GM12878 (cell line): ENCODE data around the gene MAP2K2. TPM values are rescaled to one million over a fixed set of nuclear protein-coding genes. Genes with fewer than 3 reads are reported as not detected.

Source experiments
- ATAC-seq: fragments of 200-7000 bp; cut with Tn5 transposase; 3 replicates; pipeline ENCODE4 v1.9.1; 2020; ENCODE audit warnings: mild to moderate bottlenecking, moderate library complexity
- BruUV-seq: library from RNA; stranded (reverse); fragments of 400-500 nt; replicated peaks from 2 replicates; lab custom pipeline; 2021; lab: Mats Ljungman, UMichigan
- CTCF ChIA-PET: fragments of 300-600 bp; sonication (Branson Sonifier 250); formaldehyde crosslinking; extraction: SDS; loops from one replicate; lab custom pipeline; 2021; ENCODE audit warnings: inconsistent platforms; lab: Yijun Ruan, JAX
- POLR2A ChIA-PET: fragments of 350-600 bp; formaldehyde crosslinking; extraction: SDS; loops from one replicate; lab custom pipeline; 2021; ENCODE audit warnings: inconsistent platforms; lab: Charles Lee
- RAD21 ChIA-PET: fragments of 300-600 bp; sonication (Branson Sonifier 250); formaldehyde crosslinking; loops from one replicate; lab custom pipeline; 2023; ENCODE audit warnings: antibody characterized with exemption; ENCODE audit not compliant: unreplicated experiment; lab: Charles Lee
- SMC1A ChIA-PET: fragments of 300-600 bp; sonication (Branson Sonifier 250); formaldehyde crosslinking; loops from one replicate; lab custom pipeline; 2023; ENCODE audit not compliant: unreplicated experiment, uncharacterized antibody; lab: Charles Lee
- DNase-seq: peaks from one replicate; pipeline ENCODE4 v3.0.0-alpha.2; 2011; ENCODE audit warnings: low read depth, low spot score
- FAIRE-seq: peaks from 3 replicates; lab custom pipeline; 2011; peaks lifted over from hg19 to GRCh38; lab: Jason Lieb, UNC
- H2AFZ ChIP-seq: 2 replicates; pipeline ENCODE4 v1.6.0; 2011; ENCODE audit warnings: low read depth, low read length, control low read depth; ENCODE audit not compliant: control insufficient read depth
- H3K27ac ChIP-seq: 2 replicates; pipeline ENCODE4 v1.5.1; 2011; ENCODE audit warnings: control low read depth; ENCODE audit not compliant: control insufficient read depth, insufficient read depth
- H3K27me3 ChIP-seq, 2 experiments: replicated peaks in 1 of 2; 2 replicates each; pipeline versions ENCODE4 v1.6.0 to v1.6.1; 2011; ENCODE audit warnings: low read length in 1 of 2; ENCODE audit not compliant: control insufficient read depth in 2 of 2, insufficient read depth in 2 of 2
- H3K36me3 ChIP-seq, 2 experiments: 2 replicates each; pipeline ENCODE4 v1.5.1; 2011; ENCODE audit warnings: low read length in 1 of 2; ENCODE audit not compliant: control insufficient read depth in 2 of 2, insufficient read depth in 2 of 2
- H3K4me1 ChIP-seq: 2 replicates; pipeline ENCODE4 v1.6.1; 2011; ENCODE audit warnings: mild to moderate bottlenecking, low read length, moderate library complexity, mixed read lengths; ENCODE audit not compliant: control insufficient read depth, insufficient read depth
- H3K4me2 ChIP-seq: 2 replicates; pipeline ENCODE4 v1.6.0; 2011; ENCODE audit warnings: control low read depth; ENCODE audit not compliant: control insufficient read depth, insufficient read depth
- H3K4me3 ChIP-seq: fragments of 200-600 bp; sonication (generic); 2 replicates; pipeline ENCODE4 v1.5.1; 2016
- H3K79me2 ChIP-seq: 2 replicates; pipeline ENCODE4 v1.6.0; 2011; ENCODE audit warnings: low read length; ENCODE audit not compliant: control insufficient read depth, insufficient read depth
- H3K9ac ChIP-seq: 2 replicates; pipeline ENCODE4 v1.8.0; 2011; ENCODE audit warnings: low read length, control low read depth, mixed read lengths; ENCODE audit not compliant: control insufficient read depth, insufficient read depth
- H3K9me3 ChIP-seq: replicated peaks from 3 replicates; pipeline ENCODE4 v1.5.1; 2011; ENCODE audit warnings: mild to moderate bottlenecking, low read length; ENCODE audit not compliant: control insufficient read depth, insufficient read depth
- H4K20me1 ChIP-seq: 2 replicates; pipeline ENCODE4 v1.6.0; 2011; ENCODE audit not compliant: control insufficient read depth, insufficient read depth
- BMI1 ChIP-seq: fragments of 450-650 bp; IDR thresholded peaks from 2 replicates; pipeline ENCODE4 v1.6.1; 2016; ENCODE audit warnings: mild to moderate bottlenecking, moderate library complexity, borderline replicate concordance
- FOXK2 ChIP-seq: fragments of 450-650 bp; IDR thresholded peaks from 2 replicates; pipeline ENCODE4 v1.6.1; 2017; ENCODE audit warnings: mild to moderate bottlenecking, moderate library complexity
- IRF4 ChIP-seq: IDR thresholded peaks from 2 replicates; pipeline ENCODE4 v1.6.1; 2011; ENCODE audit warnings: low read depth, low read length
- MEF2B ChIP-seq: fragments of 450-650 bp; IDR thresholded peaks from 2 replicates; pipeline ENCODE4 v1.6.1; 2018; ENCODE audit warnings: mild to moderate bottlenecking, moderate library complexity; ENCODE audit not compliant: partially characterized antibody, poor library complexity, severe bottlenecking
- MTA2 ChIP-seq: fragments of 450-650 bp; IDR thresholded peaks from 2 replicates; pipeline ENCODE4 v1.6.1; 2016; ENCODE audit warnings: low read depth, mild to moderate bottlenecking, moderate library complexity
- POLR2A ChIP-seq: IDR thresholded peaks from 2 replicates; pipeline ENCODE4 v1.6.1; 2011; ENCODE audit warnings: low read depth, mild to moderate bottlenecking, low read length
- SIN3A ChIP-seq: IDR thresholded peaks from 2 replicates; pipeline ENCODE4 v1.6.1; 2012; ENCODE audit warnings: low read depth, low read length, improper control_type of control experiment
- TCF7 ChIP-seq: IDR thresholded peaks from 2 replicates; pipeline ENCODE4 v1.6.1; 2014; ENCODE audit warnings: antibody characterized with exemption, borderline replicate concordance
- YY1 ChIP-seq: IDR thresholded peaks from 2 replicates; pipeline ENCODE4 v1.6.1; 2011; ENCODE audit warnings: low read depth, mild to moderate bottlenecking, low read length
- WGBS: methylation state at CpG from one replicate; pipeline ENCODE4 v1.1.6; 2016; ENCODE audit warnings: low lambda C conversion rate; ENCODE audit not compliant: insufficient replicate concordance, insufficient coverage; ENCODE audit errors: missing lambda C conversion rate; 5-methylcytosine and 5-hydroxymethylcytosine counted together
- in situ Hi-C: fragments of 300-500 bp; cut with MboI; formaldehyde crosslinking; loops from 9 replicates; pipeline ENCODE4 v1.14.3; 2018; ENCODE audit warnings: mixed read lengths
- intact Hi-C: fragments of 100-400 bp; cut with micrococcal nuclease; formaldehyde crosslinking; loops from one replicate; pipeline ENCODE4 v1.14.2; 2022; ENCODE audit not compliant: unreplicated experiment
- polyA plus RNA-seq, 11 experiments: library from polyadenylated mRNA; depleted of rRNA in 4 of 11; unstranded in 6 of 11; stranded (reverse) in 5 of 11; fragments of >200 nt; fragmentation: Nextera tagmentation in 4 of 11; fragmentation: Illumina TruSeq in 1 of 11; extraction: Ambion mirVana in 4 of 11; extraction: Trizol in 1 of 11; gene quantifications; 1 replicate in 1 of 11; 2 replicates in 10 of 11; pipeline versions ENCODE4 v1.2.1 to v1.2.3, GENCODE V29; 2011 to 2016; ENCODE audit warnings: inconsistent platforms in 2 of 11, missing spikeins in 2 of 11, low read depth in 1 of 11
- total RNA-seq, 4 experiments: library from RNA; depleted of rRNA in 3 of 4; stranded (reverse); fragments of >200 nt in 3 of 4; fragmentation: Illumina TruSeq in 1 of 4; extraction: Trizol in 1 of 4; gene quantifications; 2 replicates each; pipeline versions ENCODE4 v1.2.1 to v1.2.3, GENCODE V29; 2013 to 2021
- TF ChIP-seq, protein P1 (sequence below): fragments of 450-650 bp; IDR thresholded peaks from 2 replicates; pipeline ENCODE4 v1.6.1; 2017; ENCODE audit warnings: mild to moderate bottlenecking, moderate library complexity

The MAP2K2 gene
- total and polyA plus RNA-seq, 10 of the 15 experiments (the other 5 are each of a cell fraction or from before 2014, with no cell fraction given), result 1.00 to 210 (median 53.5) TPM

- H3K4me1 ChIP-seq, result no peaks in the 10 kb centered on the region
- no peak for DNase-seq
- no peaks in the 10 kb centered on the region; the same call in 2 of the 3 replicates for H3K9me3 ChIP-seq
- H3K27ac ChIP-seq, result no peak overlapping the region
- no peaks in the 10 kb centered on the region for H3K27me3 ChIP-seq
- H3K4me2 ChIP-seq, result no peak overlapping the region
- TF ChIP-seq SIN3A (no peak), POLR2A (peak; percentile 30; the same call in 1 of the 2 replicates)
- no peaks in the 10 kb centered on the region for H4K20me1 ChIP-seq
- in situ Hi-C loops (no loop called here), intact Hi-C loops (no loop called here)
- H3K9ac ChIP-seq, result no peak overlapping the region
- SMC1A ChIA-PET, result no interaction called here
- 89% methylated on average over 17 of the region's 31 CpGs for WGBS
- BruUV-seq, result no TSS peak
- no peak for FAIRE-seq
- POLR2A ChIA-PET, result interaction anchor here (0.6 to 1.2 kb wide), 3 partner anchors 13 to 37 kb away, joined by 3 to 4 read pairs (median 4); partner anchors contain the start of gene PIAS4
- CTCF ChIA-PET, result no interaction called here
- no peak for ATAC-seq
- H2AFZ ChIP-seq, result no peak overlapping the region
- RAD21 ChIA-PET, result no interaction called here
- peaks cover 2% of the 10 kb centered on the region for H3K79me2 ChIP-seq
- H3K36me3 ChIP-seq, result peaks cover 4 to 13% of the 10 kb centered on the region in 2 experiments; a peak in 3 of 4 replicates
- H3K4me3 ChIP-seq, result no peak overlapping the region
These were observed 79.8 kb downstream of the MAP2K2 start for GRCh38 chr19:4043966-4044715.

DNA sequence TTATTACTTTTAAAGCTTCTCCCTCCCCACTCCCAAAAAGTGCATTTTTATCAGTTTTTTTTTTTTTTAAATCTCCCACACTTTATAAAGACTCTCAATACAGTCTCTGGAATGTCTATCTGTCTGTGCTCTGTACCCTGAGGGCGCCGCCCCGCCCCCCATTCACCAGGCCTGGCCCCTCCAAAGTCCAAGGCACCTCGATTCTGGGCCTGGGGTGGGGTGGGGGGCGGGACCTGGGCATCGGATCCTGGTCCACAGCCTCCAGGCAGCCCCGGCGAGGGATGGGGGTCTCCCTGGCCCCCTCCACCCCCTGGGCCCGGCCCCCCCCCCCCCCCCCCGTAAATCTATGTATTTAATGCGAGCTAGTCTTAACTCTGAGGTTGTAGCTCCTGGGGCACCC lies 80.5 kb downstream of the MAP2K2 start:
- Histone ChIP-seq H3K4me1 (no peaks in the 10 kb centered on the region), H3K79me2 (peaks cover 2% of the 10 kb centered on the region; the same call in 1 of the 2 replicates), H3K27me3 (no peaks in the 10 kb centered on the region), H4K20me1 (no peaks in the 10 kb centered on the region), H2AFZ (no peak overlapping the region), H3K36me3 (peaks cover 4 to 13% of the 10 kb centered on the region in 2 experiments; a peak in 3 of 4 replicates), H3K4me2 (no peak overlapping the region), H3K27ac (no peak overlapping the region), H3K9ac (no peak overlapping the region), H3K4me3 (no peak overlapping the region), H3K9me3 (no peaks in the 10 kb centered on the region; the same call in 2 of the 3 replicates)
- ATAC-seq (no peak), FAIRE-seq (no peak), DNase-seq (no peak)
- POLR2A ChIA-PET, result interaction anchor here (0.6 kb wide), 1 partner anchor 14 kb away, joined by 4 read pairs; no protein-coding TSS in a partner anchor
- no TSS peak for BruUV-seq
- CTCF ChIA-PET, result interaction anchor here (0.6 kb wide), 1 partner anchor 988 kb away, joined by 4 read pairs; no protein-coding TSS in a partner anchor
- intact Hi-C loops (no loop called here), in situ Hi-C loops (no loop called here)
- RAD21 ChIA-PET, result no interaction called here
- 94% methylated on average over 5 of the region's 11 CpGs for WGBS
- SMC1A ChIA-PET, result no interaction called here
- TF ChIP-seq BMI1 (no peak), FOXK2 (no peak), MTA2 (no peak), TCF7 (no peak), MEF2B (no peak), IRF4 (no peak), YY1 (no peak)
- TF ChIP-seq, protein P1, sequence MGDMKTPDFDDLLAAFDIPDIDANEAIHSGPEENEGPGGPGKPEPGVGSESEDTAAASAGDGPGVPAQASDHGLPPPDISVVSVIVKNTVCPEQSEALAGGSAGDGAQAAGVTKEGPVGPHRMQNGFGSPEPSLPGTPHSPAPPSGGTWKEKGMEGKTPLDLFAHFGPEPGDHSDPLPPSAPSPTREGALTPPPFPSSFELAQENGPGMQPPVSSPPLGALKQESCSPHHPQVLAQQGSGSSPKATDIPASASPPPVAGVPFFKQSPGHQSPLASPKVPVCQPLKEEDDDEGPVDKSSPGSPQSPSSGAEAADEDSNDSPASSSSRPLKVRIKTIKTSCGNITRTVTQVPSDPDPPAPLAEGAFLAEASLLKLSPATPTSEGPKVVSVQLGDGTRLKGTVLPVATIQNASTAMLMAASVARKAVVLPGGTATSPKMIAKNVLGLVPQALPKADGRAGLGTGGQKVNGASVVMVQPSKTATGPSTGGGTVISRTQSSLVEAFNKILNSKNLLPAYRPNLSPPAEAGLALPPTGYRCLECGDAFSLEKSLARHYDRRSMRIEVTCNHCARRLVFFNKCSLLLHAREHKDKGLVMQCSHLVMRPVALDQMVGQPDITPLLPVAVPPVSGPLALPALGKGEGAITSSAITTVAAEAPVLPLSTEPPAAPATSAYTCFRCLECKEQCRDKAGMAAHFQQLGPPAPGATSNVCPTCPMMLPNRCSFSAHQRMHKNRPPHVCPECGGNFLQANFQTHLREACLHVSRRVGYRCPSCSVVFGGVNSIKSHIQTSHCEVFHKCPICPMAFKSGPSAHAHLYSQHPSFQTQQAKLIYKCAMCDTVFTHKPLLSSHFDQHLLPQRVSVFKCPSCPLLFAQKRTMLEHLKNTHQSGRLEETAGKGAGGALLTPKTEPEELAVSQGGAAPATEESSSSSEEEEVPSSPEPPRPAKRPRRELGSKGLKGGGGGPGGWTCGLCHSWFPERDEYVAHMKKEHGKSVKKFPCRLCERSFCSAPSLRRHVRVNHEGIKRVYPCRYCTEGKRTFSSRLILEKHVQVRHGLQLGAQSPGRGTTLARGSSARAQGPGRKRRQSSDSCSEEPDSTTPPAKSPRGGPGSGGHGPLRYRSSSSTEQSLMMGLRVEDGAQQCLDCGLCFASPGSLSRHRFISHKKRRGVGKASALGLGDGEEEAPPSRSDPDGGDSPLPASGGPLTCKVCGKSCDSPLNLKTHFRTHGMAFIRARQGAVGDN, result no peak
